MCF 10A (cell line): ENCODE data around the gene CACNA2D4. TPM values are rescaled to one million over a fixed set of nuclear protein-coding genes. Genes with fewer than 3 reads are reported as not detected.

Source experiments
- BruUV-seq: library from RNA; stranded (reverse); fragments of 400-500 nt; replicated peaks from 2 replicates; lab custom pipeline; 2021; lab: Mats Ljungman, UMichigan
- CTCF ChIA-PET: fragments of 300-600 bp; sonication (Branson Sonifier 250); formaldehyde crosslinking; extraction: SDS; loops from one replicate; lab custom pipeline; 2021; ENCODE audit warnings: antibody characterized with exemption, inconsistent platforms; lab: Yijun Ruan, JAX
- POLR2A ChIA-PET: fragments of 300-600, 350-650 bp; sonication (Branson Sonifier 250); formaldehyde crosslinking; extraction: SDS; loops from one replicate; lab custom pipeline; 2020; ENCODE audit warnings: antibody characterized with exemption, inconsistent platforms; lab: Yijun Ruan, JAX
- DNase-seq: peaks from one replicate; pipeline ENCODE4 v3.0.0-alpha.2; 2018; ENCODE audit not compliant: unreplicated experiment
- H3K27ac Mint-ChIP-seq: one replicate; pipeline ENCODE4 v1.8.0; 2022; ENCODE audit warnings: mild to moderate bottlenecking, low read depth, mixed read lengths; ENCODE audit not compliant: unreplicated experiment
- H3K27me3 Mint-ChIP-seq: one replicate; pipeline ENCODE4 v1.8.0; 2022; ENCODE audit warnings: mixed read lengths; ENCODE audit not compliant: insufficient read depth, unreplicated experiment
- H3K36me3 Mint-ChIP-seq: one replicate; pipeline ENCODE4 v1.8.0; 2022; ENCODE audit warnings: mild to moderate bottlenecking, moderate library complexity, mixed read lengths; ENCODE audit not compliant: insufficient read depth, unreplicated experiment
- H3K4me1 Mint-ChIP-seq: one replicate; pipeline ENCODE4 v1.8.0; 2022; ENCODE audit warnings: mixed read lengths; ENCODE audit not compliant: insufficient read depth, unreplicated experiment
- H3K4me3 Mint-ChIP-seq: one replicate; pipeline ENCODE4 v1.8.0; 2022; ENCODE audit warnings: mild to moderate bottlenecking, moderate library complexity, mixed read lengths; ENCODE audit not compliant: unreplicated experiment
- H3K9me3 Mint-ChIP-seq: one replicate; pipeline ENCODE4 v1.8.0; 2022; ENCODE audit warnings: mixed read lengths; ENCODE audit not compliant: unreplicated experiment
- intact Hi-C: fragments of 100-400 bp; cut with micrococcal nuclease; formaldehyde crosslinking; loops from 2 replicates; pipeline ENCODE4 v1.14.1; 2022
- total RNA-seq: library from RNA; stranded (reverse); gene quantifications from 2 replicates; pipeline ENCODE4 v1.2.3, GENCODE V29; 2022
- TF ChIP-seq, protein P1 (sequence below): fragments of 200-600 bp; IDR thresholded peaks from one replicate; pipeline ENCODE4 v1.8.0; 2022; ENCODE audit warnings: antibody characterized with exemption, mild to moderate bottlenecking; ENCODE audit not compliant: unreplicated experiment

The CACNA2D4 gene
- total RNA-seq, 1 experiment from 2014 or later, result not detected

DNA sequence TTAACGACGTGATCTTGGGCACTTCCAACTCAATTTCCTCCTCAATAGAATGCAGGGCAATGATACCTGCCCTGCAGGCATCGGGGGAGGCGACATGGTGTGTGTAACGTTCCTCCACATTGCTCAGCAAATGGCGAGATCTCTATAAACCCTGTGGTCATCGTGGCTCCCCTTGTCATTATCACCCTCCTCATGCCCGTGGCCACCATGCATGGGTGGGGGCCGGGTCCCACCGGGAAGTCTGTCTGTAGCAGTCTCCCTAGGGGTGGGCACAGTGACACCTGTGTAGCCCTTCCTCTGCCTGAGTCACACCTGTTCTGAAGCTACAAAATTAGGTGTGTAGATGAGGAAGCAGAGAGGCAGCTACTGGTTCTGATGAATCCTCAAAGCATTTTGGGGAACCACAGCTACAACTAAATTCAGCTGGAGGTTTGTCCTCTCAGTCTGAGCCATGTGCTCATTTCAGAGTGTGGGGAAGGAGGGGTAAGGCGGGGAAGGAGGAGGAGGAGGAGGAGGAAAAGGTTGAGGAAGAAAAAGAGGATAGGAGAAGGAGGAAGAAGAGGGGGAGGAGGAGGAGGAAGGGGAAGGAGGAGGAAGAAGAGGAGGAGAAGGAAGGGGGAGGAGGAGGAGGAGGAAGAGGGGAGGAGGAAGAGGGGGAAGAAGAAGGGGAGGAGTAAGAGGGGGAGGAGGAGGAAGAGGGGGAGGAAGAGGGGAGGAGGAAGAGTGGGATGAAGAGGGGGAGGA lies 11.0 kb upstream of the CACNA2D4 start:
- Mint-ChIP-seq H3K9me3 (no peaks in the 10 kb centered on the region), H3K4me1 (no peaks in the 10 kb centered on the region), H3K27ac (no peak overlapping the region), H3K4me3 (no peak overlapping the region), H3K27me3 (peaks cover 68% of the 10 kb centered on the region), H3K36me3 (peaks cover 4% of the 10 kb centered on the region)
- intact Hi-C loops, result no loop called here
- POLR2A ChIA-PET, result no interaction called here
- CTCF ChIA-PET, result interaction anchor here (4.5 kb wide), 1 partner anchor 10 kb away, joined by 30 read pairs; no protein-coding TSS in a partner anchor
- no TSS peak for BruUV-seq
- TF ChIP-seq, protein P1, sequence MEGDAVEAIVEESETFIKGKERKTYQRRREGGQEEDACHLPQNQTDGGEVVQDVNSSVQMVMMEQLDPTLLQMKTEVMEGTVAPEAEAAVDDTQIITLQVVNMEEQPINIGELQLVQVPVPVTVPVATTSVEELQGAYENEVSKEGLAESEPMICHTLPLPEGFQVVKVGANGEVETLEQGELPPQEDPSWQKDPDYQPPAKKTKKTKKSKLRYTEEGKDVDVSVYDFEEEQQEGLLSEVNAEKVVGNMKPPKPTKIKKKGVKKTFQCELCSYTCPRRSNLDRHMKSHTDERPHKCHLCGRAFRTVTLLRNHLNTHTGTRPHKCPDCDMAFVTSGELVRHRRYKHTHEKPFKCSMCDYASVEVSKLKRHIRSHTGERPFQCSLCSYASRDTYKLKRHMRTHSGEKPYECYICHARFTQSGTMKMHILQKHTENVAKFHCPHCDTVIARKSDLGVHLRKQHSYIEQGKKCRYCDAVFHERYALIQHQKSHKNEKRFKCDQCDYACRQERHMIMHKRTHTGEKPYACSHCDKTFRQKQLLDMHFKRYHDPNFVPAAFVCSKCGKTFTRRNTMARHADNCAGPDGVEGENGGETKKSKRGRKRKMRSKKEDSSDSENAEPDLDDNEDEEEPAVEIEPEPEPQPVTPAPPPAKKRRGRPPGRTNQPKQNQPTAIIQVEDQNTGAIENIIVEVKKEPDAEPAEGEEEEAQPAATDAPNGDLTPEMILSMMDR, result no peak
- DNase-seq, result no peak

DNA sequence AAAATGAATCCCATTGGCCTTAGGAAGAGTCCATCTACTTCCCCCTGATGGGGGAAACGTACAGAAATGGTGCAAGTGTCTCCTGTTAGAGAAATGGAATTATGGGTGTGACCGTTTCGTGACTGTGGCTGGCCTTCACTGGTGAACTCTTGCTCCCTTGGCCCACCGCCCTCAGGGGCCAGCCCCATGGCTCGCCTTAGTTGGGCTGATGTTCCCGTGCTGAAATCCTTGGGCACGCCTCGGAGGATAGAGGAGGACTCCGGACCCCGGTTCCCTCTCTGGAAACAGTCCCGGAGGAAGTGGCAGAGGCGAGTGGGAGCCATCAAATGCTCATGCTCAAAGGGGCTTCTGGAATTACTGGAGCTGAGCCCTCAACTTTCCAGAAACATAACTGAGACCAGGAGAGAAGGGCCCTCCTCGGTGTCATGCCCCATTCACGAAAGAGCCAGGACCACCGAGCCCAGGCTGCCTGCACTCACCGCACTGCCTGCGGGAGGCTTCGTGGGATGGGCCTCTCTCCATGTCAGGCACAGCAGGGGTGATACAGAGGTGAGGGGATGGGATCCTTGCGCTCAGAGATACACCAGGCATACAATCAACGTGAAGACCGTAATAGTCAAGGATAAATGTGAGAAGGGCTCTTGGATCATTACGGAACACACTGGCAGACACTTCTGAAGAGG lies 10.1 kb upstream of the CACNA2D4 start:
- peaks cover 4% of the 10 kb centered on the region for H3K36me3 Mint-ChIP-seq
- ChIA-PET POLR2A (no interaction called here), CTCF (interaction anchor here (0.7 to 4.5 kb wide), 2 partner anchors 11 to 139 kb away, joined by 3 to 30 read pairs; no protein-coding TSS in a partner anchor)
- H3K27me3 Mint-ChIP-seq, result peaks cover 77% of the 10 kb centered on the region
- no peak for DNase-seq
- no peaks in the 10 kb centered on the region for H3K9me3 Mint-ChIP-seq
- no TSS peak for BruUV-seq
- H3K4me1 Mint-ChIP-seq, result no peaks in the 10 kb centered on the region
- intact Hi-C loops, result no loop called here
- H3K4me3 Mint-ChIP-seq, result no peak overlapping the region
- no peak overlapping the region for H3K27ac Mint-ChIP-seq
- TF ChIP-seq, protein P1, result no peak

DNA sequence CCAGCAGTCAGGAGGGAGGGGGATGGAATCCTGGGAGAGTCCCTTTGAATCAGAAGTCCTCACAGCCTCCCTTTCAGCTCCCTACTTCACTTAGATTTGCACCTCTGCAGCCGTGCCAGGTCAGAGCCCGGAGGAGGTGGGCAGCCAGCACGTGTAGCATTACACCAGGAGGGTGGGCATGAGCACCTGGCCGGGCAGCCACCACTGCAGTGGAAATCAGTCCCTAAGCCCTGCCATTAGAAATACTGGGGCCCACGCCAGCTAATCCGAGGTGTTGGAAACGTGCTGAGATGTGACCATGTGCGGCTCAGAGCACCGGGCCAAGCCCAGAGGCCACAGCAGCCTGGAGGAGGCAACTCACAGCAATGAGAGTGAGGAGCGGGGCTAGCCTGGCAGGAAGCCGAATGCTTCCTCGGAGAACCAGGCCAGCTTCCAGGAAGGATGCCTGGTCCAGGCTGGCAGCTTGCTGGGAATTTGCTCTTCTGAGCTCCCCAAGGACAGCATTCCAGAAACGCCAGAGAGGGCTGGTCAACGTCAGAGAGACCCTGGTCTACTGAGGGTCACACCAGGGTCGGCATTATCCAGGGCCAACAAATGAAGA lies 9.4 kb upstream of the CACNA2D4 start:
- ChIA-PET CTCF (interaction anchor here (0.7 to 4.5 kb wide), 2 partner anchors 12 to 139 kb away, joined by 3 to 30 read pairs; no protein-coding TSS in a partner anchor), POLR2A (no interaction called here)
- Mint-ChIP-seq H3K9me3 (no peaks in the 10 kb centered on the region), H3K27me3 (peaks cover 84% of the 10 kb centered on the region), H3K36me3 (peaks cover 4% of the 10 kb centered on the region), H3K4me1 (no peaks in the 10 kb centered on the region), H3K27ac (no peak overlapping the region), H3K4me3 (no peak overlapping the region)
- TF ChIP-seq, protein P1, result no peak
- BruUV-seq, result no TSS peak
- intact Hi-C loops, result no loop called here
- no peak for DNase-seq

DNA sequence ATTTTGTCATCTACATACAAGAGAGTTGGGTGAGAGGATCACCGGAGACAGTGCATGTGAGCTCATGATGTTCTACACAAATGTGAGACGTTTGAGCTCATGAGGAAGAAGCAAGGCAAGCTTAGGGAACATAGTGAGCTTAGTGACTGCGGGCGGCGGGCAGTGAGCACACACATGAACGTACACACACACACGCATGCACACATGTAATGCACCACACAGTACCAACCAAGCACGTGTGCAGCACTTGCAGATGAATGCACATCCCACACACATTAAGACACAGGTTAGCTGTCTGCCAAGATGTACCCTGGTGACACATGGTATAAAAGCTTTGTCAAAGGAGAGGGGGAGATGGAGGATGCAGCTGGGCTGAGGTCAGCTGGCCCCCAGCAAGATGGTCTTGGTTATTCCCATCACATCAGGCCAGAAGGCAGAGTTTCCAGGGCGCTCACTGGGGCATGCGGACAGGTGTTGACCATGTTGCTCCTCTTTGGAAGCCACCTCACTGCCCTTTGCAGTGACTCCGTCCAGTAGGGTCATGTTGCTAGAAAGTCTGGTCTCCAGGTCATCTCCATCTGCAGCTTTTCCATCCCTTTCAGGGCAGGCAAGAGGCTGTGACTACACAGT lies 8.7 kb upstream of the CACNA2D4 start:
- Mint-ChIP-seq H3K4me1 (no peaks in the 10 kb centered on the region), H3K27ac (no peak overlapping the region), H3K36me3 (peaks cover 4% of the 10 kb centered on the region), H3K9me3 (no peaks in the 10 kb centered on the region), H3K4me3 (no peak overlapping the region), H3K27me3 (peaks cover 79% of the 10 kb centered on the region)
- no TSS peak for BruUV-seq
- no peak for DNase-seq
- TF ChIP-seq, protein P1, result no peak
- CTCF ChIA-PET, result interaction anchor here (0.6 to 4.5 kb wide), 3 partner anchors 13 to 136 kb away, joined by 3 to 30 read pairs (median 3); no protein-coding TSS in a partner anchor
- intact Hi-C loops, result no loop called here
- POLR2A ChIA-PET, result no interaction called here
